ENCODE data around the gene ANKHD1. TPM values are rescaled to one million over a fixed set of nuclear protein-coding genes. Genes with fewer than 3 reads are reported as not detected.
A peak's percentile ranks its signal among the peaks of the same experiment; 100 is the strongest.

ANKHD1 gene
- total and polyA plus RNA-seq, 2 of the 8 experiments (the other 6 are each of a cell fraction or from before 2014, with no cell fraction given) = 69.9 to 108 TPM

DNA sequence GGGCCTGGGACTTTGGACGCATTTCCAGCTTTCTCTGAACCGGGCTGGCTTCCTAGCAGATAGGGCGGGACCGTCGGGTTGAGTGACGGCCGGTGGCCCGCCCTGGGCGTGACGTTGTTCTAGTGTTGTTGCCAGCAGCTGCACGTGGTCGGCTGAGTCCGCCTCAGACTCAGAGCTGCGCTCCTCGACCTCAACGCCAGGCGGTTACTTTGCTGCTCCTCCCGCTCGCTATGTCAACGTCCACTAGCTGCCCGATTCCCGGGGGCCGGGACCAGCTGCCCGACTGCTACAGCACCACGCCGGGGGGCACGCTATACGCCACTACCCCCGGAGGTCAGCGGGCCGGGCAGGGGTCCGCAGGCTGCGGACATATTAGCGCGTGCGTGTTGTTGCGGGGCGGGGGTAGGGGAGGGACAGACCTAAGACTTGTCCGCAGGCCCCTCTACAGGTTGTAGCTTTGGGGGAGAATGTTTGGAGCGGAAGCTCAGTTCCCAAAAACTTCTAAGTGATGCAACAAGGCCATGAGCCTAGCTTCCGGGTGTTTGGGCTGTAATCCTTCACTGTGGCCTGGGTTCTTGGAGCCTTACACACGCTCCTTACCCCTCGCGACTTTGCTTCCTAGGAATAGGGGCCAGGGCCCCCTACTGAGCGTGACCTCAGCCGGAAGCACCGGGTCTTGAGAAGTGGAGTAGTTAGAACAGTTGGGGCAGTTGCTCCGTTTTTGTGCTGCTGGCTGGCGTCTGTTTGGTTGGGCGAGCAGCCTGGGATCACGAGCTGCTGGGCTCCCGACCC is 146.1 kb downstream of the ANKHD1 start, which contains the start of gene EIF4EBP3 (continued):
- TF ChIP-seq CTBP2 (IDR thresholded peaks at IDR 0.05; ENCODE audit: borderline replicate concordance, insufficient read depth, insufficient read length, low read length) (no peak), RBBP5 (IDR thresholded peaks at IDR 0.05; ENCODE audit: borderline replicate concordance, low read depth, low read length) (no peak), CHD2 (IDR thresholded peaks at IDR 0.05; ENCODE audit: low read length) (0 out of 2 replicates have a peak, but pooled peaks have one; percentile 36), SP4 (IDR thresholded peaks at IDR 0.05; ENCODE audit: low read length) (peak; percentile 96), SIN3A (conservative IDR thresholded peaks at IDR 0.05 in 1 of 2, IDR thresholded peaks at IDR 0.05 in 1 of 2; ENCODE audit: low read depth in 1 of 2, low read length in 2 of 2) (peak in 1 of 2 experiments; percentile 93; a peak in 2 of 4 replicates)

All from H1 (cell line).